Measurements from ENCODE around the gene STAG2.

Gene STAG2

DNA sequence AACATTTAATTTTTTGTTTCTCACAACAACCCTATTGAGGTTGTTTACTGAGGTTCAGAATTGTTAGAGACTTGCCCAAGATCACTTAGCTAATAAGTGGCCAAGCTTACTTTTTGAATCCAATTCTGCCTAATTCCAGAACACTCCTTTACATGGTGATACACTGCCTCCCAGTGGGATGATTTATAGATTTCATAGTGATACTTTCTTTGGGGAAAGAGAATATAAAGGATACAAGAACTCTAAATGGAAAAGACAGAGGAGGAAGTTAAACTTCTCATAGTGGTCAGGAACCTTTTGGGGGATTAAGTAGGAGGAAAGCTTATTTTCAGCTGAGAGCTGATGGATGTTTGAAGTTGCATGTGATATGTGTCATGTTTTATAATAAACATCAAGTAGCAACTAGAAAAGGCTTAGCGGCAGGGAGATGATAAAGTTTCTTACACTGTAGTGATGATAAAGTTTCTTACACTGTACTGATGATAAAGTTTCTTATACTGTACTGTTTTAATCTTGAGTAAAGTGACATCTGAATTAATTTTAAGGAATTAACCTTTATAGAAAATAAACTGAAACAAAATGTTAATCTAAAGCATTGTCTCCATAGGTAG lies 15.3 kb downstream of the STAG2 start:
- DNase-seq, result peak in 1 of 2 donors; percentile 30

DNA sequence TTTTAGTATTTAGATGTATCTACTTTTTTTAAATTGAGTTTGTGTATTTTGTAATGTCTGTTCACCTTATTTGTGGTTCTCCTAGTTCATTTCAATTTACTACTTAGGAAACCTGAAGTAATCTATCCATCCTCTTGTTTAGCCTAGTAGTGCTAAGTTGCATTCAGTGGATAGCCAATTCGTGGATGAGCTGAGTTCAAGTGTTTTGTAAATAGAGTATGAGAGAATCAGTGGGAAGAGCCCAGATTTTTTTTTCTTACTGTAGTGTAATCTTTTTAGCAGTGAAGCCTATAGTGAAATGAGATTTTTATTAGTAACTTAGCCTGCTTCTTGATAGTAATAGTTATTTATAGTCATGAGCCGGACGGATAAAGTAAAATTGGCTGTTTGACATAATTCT lies 21.7 kb downstream of the STAG2 start:
- DNase-seq, result no peak

DNA sequence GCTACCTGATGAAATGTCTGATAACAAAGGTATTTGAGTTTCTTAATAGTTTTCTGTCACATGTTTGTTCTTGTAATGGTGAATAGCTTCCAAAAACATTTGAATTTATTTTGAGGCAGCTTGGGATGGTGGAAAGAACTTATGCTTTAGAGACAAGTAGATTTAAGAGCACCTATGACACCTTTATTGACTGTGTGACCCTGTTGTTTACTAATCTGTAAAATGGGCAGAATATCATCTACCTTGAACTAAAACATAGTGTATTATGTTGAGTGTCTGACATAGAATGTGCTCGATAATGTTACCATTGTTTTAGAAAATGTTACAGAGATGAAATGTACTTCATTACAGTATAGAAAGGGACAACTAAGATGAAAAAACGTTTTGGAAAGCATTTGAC lies 24.9 kb downstream of the STAG2 start:
- DNase-seq, result no peak

DNA sequence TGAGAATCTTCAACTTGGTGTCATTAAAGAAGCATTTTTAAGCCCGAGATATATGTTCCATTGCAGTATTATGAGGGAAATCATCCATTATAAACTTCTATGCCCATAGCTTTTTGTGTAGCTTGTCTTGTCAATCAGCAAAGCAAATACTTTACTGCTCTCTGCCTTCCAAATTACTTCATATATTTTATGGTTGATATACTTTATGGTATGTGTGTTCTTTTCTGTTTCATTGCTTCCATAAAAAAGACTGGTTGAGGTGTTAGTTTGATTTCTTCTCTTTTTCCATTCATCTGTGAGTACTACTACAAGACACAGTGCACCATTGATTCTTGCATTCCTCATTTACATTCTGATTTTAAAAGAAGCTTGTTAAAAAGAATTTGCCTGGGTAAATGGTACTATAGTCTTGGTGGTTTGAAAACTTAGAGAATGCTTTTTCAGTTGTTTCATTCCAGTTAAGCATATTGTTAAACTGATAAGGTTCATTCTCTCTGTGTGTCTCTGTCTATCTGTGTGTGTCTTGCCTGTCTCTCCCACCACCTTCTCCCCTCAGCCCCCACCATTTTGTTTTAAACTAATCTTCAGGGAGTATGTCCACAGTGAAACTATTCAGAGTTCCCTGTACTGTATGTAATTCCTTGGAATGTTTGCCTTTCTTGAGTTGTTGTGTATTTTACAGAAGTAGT lies 27.1 kb downstream of the STAG2 start:
- DNase-seq, result no peak

DNA sequence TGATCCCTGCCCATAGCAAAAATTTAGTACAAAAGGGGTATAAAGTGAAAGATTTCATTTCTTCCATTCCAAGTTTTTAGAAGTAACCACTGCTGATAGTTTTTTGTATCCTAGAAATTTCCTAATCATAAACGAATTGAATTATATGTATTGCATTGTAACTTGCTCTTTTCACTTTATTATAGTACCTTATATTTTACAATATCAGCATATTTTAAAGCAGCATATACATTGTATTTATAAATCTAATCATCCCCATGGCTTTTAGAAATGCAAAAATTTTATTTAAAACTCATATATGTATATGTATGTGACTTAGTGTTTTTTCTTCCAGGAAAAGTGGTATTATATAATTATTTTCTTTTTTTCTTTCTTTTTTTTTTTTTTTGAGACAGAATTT lies 27.7 kb downstream of the STAG2 start:
- DNase-seq, result no peak

DNA sequence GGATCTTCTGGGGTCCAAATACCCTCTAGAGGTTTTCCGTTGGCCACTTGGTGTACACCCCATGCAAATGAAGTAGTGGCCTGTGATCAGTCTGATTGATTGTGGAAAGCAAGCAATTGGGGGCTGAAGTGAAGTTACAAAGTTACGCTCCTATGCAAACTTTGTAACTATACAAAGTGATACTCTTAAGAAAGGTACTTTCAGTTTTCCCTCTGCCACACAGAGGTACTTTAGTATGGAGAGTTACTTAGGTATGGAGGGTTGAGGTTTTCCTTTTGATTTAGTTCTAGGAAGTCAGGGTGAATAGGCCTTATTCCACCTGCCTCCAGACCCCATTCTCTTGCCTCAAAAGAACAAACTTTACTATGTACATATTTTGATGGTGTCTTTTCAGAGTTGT lies 28.7 kb downstream of the STAG2 start:
- no peak for DNase-seq

DNA sequence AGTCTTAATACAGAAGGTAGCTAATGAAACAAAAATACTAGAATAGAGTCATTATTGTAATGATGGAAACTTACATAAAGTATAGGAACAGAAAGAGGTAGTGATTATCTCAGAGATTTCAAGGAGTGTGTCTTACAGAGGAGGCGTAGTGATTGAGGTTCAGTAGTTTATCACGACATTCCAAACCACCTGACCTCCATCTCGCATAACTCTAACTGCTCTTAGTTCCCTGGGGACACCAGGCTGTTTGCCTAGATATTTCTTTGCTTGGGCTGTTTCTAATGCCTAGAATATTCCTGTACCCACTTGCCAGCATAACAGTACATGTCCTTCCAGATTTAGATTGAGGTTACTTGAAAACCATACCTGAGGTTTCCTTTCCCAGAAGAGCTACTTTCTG lies 29.1 kb downstream of the STAG2 start:
- DNase-seq, result no peak

DNA sequence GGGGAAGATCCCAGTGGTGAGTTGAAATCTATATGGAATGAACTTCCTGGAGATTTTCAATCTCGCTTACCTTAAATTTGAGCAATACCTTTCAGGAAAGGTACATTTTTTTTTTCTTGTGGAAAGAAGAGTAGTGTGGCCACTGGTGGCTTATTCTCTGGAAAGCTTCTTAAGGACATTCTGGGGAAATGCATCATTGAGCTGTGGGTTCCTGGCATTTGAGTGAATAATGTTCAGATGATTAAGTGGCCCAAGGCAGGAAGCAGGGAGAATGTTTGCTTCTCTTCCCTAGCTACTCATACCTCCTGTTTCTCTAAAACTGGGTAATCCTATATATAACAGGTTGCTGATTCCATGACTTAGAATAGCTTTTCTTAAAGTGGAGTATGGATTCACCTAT lies 31.8 kb downstream of the STAG2 start:
- no peak for DNase-seq

DNA sequence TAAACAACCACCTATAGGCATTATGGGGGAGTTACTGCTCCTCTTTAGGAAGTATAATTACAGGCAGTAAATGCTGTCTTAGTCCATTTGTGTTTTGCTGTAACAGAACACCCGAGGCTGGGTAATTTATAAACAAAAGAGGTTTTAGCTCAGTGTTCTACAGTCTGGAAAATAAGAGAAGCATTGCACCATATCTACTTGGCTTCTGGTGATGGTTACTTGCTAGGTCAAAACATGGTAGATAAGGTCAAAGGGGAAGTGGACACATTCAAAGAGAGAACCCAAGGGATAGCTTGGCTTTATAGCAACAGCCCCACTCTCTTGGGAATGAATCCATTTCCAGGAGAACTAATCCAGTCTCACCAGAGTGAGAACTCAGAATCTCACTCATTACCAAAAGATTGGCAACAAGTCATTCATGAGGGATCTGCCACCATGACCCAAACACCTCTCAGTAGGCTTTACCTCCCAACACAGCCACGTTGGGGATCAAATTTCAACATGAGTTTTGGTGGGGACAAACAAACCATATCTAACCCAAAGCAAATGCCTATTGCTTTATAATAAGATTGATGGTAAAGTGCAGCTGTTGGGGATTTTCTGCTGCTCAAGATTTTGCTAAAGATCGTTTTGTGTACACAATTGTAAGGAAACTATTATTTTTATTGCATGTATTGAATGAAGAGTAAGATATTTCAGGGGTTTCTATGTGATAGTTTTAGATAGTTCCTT lies 32.6 kb downstream of the STAG2 start:
- no peak for DNase-seq

DNA sequence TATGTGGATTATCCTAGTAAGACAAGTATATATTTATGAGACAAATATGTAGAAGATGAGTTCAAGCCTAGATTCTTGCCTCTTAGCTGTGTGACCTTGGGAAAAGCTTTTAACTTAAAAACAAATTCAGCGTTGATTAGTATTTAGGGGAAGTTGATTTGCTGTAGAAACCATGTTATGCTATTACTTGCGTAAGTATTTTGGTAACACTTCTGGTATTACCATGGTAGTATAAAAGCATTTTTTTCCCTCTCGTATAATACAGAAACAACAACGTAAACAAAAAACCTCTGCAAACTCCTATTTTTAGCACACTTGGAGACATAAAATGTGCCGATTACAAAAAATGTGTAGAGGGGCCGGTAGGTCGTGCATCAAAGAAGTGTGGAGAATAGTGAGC lies 33.2 kb downstream of the STAG2 start:
- no peak for DNase-seq

DNA sequence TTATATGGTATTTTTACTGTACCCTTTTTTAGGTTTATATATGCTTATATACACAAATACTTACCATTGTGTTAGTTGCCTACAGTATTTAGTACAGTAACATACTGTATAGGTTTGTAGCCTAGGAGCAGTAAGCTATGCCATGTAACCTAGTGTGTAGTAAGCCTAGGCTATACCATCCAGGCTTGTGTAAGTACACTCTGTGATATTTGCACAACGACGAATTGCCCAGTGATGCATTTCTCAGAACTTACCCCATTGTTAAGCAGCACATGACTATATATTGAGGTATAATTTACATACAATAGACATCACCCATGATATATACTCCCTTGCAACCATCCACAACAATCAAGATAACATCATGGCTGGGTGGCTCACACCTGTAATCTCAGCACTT lies 40.1 kb downstream of the STAG2 start:
- DNase-seq, result no peak

DNA sequence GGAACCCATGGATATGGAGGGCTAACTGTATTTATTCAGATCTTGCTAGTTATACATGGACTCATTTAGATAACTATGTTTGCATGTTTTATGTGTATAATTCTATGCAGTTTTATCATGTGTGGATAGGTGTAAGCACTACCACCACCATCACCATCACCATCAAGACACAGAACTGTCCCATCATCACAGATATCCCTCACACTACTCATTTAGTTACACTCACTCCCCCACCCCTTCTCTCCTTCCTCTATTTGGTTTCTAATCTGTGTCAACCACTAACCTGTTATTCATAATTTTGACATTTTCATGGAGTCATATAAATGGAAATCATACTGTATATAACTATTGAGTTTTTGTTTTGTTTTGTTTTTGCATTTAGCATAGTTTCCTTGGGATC lies 43.7 kb downstream of the STAG2 start:
- no peak for DNase-seq

DNA sequence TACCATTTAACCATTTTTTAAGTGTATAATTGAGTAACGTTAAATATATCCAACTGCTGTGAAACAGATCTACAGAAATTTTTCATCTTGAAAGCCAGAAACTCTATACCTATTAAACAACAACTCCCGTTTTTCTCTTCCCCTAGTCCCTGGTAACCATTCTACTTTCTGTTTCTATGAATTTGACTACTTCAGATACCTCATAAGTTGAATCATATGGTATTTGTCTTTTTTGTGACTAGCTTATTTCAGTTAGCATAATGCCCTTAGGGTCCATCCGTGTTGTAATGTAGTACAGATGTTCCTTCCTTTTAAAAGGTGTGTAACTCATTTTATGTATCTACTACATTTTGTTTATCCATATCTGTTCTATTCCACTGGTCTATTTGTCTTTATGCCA lies 48.7 kb downstream of the STAG2 start:
- no peak for DNase-seq

DNA sequence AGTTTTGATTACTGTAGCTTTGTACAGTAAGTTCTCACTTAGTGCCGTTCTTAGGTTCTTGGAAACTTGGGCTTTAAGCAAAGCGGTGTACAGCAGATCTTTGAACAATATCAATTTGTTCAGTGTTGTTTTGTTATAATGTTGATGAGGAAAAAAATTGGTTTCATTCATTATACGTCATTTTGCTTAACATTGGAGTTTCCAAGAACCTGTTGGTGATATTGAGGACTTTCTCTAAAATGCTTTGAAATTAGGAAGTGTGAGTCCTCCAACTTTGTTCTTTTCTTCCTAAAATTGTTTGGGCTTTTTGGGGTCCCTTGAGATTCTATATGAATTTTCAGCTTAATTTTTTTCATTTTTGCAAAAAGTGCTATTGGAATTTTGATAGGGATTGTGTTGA lies 49.1 kb downstream of the STAG2 start:
- no peak for DNase-seq

DNA sequence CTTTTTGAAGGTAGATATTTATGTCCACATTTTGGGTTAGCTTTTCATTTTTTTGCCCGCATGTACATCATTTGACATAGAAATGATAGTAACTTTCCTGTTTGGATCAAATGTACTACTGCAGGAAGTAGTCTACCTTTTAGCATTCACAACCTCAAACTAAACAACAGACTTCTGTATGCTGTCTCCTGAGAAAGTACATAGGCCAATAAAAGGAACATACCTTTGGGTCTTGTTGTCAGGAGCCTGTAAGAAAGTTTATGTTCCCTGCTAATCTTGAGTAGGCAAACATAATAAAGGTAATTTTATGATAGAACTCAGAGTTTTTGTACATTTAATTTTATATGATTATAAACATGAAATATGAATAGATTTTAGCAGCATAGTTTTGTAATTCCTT lies 54.2 kb downstream of the STAG2 start:
- DNase-seq, result no peak

DNA sequence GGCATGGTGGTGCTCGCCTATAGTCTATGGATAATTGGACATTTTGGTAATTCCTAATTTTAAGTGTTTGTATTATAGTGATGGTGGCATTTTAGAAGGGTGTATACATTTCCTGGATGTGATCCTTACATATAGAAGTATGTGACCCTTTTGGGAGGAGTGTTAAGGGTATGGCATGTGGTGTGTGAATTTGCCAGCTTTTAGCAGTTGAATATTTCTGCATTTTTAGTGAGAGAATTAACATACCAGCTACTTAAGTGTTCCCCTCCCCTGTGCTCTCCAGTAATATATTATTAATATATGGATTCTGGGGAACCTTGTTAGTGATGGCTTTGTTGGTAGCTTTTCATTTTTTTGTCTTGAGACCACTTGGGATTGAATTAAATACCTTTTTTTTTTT lies 55.3 kb downstream of the STAG2 start:
- no peak for DNase-seq

DNA sequence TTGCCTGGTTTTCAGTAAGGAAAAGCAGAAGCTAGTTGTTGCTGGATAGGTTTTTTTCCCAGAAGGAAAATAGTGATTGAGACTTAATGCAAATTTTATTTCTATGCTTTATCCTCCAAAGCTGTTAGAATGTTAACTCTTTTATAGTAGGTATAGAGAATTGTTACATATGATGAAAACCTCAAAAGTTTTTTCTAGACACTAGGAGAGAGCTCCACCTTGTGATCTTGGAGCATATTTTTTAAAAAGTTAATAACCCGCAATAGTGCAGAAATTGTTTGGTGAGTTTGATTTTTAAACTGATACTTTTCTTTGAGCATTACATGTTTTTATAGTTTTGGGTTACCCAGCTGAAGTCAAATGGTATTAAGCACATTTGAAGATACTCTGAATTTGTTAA lies 56.5 kb downstream of the STAG2 start:
- peak in 1 of 2 donors; percentile 29 for DNase-seq

DNA sequence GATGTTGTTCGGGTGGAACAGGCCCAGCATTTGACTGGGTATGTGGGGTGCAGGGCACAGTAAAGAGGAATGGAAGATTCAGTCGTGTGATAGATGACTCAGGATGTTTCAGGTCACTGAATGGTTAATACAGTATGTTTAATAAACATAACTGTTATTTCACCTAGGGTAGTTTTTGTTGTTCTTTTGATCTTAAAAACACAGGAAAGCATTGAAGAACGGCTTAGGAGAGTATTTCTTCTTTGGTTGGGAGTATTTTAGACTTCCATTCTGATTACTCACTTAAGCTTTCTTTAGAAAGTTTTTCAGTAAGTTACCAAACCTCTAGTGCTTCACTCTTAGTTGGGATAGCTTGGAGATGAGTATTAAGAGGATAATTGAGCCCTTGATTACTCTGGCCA lies 62.3 kb downstream of the STAG2 start:
- DNase-seq, result no peak

DNA sequence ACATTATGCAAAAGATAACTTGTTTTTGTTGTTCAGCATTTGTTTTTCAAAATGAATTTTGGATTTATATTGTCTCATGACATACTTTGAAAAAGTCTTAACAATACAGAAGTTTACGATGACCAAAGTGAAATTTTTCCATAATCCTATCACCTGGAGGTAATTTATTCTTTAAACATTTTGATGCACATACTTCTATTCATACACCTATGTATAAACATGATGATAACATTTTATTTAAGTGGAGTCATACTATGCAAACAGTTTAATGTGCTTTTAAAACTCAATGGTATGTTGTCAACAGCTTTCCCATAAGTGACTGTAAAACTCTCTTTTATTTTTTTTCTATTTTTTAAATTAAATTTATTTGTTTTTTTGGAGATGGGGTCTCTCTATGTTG lies 65.0 kb downstream of the STAG2 start:
- DNase-seq, result no peak

DNA sequence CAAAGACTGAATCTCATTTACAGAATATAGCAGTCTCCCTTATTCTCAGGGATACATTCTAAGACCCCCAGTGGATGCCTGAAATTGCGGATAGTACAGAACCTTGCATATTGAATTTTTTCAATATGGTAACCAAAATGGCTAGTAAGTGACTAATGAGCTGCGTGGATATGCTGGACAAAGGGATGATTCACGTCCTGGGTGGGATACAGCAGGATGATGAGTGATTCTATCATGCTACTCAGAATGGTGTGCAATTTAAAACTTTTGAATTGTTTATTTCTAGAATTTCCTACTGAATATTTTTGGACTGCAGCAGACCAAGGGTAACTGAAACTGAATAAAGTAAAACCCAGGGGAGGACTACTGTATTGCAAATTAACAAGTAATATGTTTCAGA lies 66.7 kb downstream of the STAG2 start:
- no peak for DNase-seq

DNA sequence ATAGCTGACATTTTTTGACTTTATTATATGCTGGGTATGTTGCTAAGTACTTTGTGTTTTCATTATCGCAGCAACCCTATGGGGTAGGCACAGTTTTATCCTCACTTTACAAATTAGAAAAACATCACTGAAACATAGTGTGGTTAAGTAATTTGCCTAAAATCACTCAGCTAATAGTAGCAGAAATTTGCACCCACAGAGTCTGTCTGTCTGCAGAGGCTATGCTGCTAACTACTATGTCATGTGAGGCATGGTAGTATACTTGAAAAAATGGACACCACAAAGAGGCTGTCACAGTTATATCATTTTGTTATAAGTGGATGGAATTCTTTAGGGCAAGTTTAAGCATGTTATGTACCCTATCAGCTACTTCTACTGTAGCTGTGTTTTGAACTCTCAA lies 69.0 kb downstream of the STAG2 start:
- no peak for DNase-seq

DNA sequence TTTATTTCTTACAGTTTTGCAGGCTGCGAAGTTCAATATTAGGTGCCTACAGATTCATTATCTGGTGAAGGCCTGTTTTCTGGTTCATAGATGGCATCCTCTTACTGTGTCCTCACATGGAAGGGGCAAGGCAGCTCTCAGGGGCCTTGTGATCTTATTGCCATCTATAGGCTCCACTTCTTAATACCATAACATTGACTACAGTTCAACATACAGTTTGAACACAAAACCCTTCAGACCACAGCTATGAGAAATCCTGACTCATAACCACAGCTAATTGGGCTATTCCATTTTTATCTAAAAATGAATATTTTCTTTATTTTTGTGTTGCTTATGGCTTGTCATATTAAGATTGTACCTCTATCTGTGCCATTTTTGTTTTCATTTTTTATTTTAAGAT lies 72.3 kb downstream of the STAG2 start:
- DNase-seq, result no peak

DNA sequence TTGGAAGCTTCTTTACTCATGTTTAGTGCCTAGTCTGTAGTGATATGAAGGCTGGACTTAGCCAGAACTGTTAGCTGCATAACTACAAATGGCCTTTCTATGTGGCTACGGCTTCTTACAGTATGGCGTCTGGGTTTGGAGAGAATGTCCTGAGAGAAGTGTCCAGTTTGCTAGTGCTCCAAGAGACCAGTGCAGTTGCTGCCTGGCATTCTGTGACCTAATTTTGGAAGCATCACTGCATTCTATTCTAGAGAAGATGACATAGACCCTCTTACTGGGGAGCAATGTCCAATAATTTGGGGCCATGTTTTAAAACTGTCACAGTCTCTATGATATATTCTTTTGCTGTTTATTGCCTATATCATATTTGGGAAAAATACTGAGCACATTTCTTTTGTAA lies 74.2 kb downstream of the STAG2 start:
- DNase-seq, result no peak

DNA sequence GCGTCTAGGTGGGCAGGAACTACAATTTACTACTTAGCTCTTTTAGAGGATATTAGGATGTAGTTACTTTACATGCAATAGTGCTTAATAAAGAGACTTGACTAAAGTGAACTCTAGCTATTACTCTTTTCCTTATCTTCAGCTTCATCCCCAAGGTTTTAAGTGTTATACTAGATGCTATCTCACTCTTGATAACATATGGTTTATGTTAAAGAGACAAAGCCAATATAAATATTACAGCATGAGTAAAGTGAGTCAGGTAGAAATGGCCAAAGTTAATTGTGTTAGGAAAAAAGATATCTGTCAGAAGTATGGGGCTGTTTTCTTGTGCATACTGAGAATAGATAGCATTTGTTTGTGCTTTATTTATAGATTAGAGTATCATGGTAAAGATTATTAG lies 80.5 kb downstream of the STAG2 start:
- DNase-seq, result no peak

DNA sequence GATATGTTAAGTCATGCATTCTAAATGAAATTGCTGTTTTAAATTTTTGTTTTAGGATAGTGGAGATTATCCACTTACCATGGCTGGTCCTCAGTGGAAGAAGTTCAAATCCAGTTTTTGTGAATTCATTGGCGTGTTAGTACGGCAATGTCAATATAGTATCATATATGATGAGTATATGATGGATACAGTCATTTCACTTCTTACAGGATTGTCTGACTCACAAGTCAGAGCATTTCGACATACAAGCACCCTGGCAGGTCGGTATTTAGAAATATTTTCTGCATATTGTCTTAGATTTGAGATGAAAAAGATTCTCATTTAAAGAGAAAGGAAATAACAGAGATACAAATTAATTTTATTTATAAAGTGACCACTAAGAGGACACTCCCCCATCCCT lies 83.6 kb downstream of the STAG2 start:
- no peak for DNase-seq
